Activated T-cell treated with anti-CD3 and anti-CD28 coated beads for 24 hours (primary cell): Measurements from ENCODE around the gene NR5A2.

Experiments
- DNase-seq: peaks from one replicate; pipeline ENCODE4 v3.0.0-alpha.2; 2020; ENCODE audit warnings: low read depth

The NR5A2 gene

GRCh38 chr1:200206340-200206739 is 178.8 kb downstream of the NR5A2 start:
- no peak for DNase-seq

- DNase-seq: no peak
Measured at GRCh38 chr1:200206761-200207160, 179.3 kb downstream of the NR5A2 start.

DNA sequence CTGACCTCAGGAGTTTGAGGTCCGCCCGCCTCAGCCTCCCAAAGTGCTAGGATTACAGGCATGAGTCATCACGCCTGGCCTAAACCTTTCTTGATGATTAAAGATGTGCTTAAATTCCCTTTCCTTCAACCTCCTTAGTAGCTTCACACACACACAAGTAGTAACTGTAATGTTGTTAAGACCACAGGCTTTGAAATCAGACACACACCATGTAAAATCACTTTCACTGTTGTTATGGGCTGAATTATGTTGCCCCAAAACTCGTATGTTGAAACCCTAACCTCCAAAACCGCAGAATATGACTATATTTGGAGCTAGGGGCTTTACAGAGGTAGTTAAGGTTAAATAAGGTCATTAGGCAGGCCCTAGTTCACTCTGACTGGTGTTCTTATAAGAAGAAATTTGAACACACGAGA is 180.2 kb downstream of the NR5A2 start:
- DNase-seq: no peak

DNA sequence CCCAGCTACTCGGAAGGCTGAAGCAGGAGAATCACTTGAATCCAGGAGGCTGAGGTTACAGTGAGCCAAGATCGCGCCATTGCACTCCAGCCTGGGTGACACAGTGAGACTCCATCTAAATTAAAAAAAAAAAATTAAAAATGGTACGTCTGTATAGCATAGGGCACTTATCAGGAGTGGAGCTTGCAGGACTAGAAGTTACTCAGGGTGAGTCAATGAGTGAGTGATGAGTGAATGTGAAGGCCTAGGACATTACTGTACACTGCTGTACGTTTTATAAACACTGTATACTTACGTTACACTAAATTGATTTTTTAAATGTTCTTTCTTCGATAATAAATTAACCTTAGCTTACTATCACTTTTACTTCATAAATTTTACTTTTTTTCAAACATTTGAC is 183.6 kb downstream of the NR5A2 start:
- DNase-seq: no peak

DNA sequence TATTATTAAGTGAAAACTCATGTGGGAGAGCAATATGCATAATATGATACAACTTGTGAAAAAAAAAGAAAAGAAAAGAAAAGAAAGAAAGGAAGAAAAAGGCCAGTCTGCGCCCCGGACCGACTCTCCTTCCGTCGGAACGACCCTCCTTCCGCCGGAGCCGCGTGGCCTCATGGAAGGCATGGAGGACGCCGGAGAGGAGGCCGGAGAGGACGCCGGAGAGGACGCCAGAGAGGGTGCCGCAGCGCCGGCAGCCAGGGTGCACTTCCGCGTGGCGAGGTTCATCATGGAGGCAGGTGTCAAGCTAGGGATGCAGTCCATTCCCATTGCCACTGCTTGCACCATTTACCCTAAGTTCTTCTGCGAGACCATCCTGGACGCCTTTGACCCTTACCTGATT is 185.9 kb downstream of the NR5A2 start:
- no peak for DNase-seq

GRCh38 chr1:200213921-200214320 is 186.4 kb downstream of the NR5A2 start:
- no peak for DNase-seq

DNA sequence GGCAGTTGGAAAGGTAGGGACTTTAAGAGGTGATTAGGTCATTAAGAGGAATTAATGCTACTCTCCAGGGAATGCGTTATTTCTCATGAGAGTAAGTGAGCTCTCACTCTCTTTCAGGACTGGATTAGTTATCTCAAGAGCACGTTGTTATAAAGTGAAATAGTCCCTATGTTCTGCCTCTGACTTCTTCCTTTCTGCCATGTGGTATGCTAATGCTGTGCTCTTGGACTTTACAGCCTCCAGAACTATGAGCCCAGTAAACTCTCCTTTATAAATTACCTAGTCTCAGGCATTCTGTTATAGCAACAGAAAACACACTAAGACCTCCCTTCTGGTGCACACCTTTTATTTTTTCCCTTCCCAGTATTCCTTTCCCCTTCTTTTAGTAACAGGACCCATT is 187.8 kb downstream of the NR5A2 start:
- DNase-seq: no peak

DNA sequence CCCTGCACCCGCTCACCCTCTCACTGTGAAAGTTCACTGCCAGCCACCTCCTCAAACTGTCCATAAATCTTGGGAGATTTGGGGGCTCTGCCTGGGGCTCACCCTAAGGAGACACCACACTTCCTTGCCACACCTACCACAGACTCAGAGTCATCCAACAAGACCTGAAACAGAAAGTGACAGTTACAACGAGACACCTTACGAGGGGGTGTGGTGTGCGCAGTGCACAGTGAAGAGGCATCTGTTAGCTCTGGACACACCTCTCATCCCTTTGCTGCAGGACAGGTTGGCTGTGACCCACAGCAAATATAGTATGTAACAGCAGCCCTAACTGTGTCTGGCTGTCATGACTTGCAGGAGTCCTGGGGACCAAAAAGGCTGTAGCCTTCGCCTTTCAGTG is 190.2 kb downstream of the NR5A2 start:
- no peak for DNase-seq

DNA sequence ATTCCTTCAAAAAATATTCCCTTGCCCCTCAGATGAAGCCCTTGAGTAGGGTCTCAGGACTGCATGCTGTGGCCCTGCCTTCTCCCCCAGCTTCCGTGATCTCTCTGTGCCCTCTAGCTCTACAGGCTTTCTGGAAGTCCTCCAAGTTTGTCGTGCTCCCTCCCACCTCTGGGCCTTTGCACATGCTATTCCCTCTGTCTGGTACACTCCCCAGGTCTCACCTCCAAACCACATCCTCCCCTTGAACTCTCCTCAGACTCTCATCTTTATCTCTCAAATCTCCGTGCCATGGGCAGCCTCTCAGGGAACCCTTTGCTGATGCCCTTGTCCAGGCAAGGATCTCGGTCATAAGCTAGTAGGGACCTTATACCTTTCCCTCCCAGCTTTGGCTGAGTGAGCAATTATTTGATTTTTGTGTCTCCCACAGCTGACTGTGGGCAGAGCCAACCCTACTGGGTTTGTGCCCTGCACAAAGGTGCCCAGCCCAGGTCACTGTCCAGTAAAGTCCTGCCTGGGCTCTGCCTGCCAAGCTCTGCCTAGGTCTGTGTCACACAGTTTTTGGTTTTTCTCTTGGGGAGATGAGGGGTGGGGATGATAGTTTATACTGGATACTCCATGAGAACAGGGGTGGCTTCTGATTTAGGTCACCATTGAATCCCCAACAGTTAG is 194.2 kb downstream of the NR5A2 start:
- no peak for DNase-seq

DNA sequence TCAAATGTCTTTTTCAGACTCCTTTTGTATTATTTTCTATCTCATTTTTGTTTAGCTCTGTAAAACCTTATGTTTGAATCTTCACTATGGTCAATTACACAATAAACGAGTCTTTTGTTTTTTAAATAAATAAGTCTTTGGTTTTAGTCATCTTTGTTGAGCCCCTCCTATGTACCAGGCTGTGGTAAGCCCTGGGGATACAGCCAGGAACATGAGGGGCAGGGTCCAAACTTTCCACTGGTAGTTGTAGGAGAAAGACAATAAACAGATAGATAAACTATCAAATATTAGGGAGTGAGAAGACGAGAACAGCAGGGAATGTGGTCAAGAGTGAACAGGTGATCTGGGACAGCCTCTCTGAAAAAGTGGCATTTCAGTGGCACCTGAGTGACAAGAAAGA is 195.7 kb downstream of the NR5A2 start:
- no peak for DNase-seq

DNA sequence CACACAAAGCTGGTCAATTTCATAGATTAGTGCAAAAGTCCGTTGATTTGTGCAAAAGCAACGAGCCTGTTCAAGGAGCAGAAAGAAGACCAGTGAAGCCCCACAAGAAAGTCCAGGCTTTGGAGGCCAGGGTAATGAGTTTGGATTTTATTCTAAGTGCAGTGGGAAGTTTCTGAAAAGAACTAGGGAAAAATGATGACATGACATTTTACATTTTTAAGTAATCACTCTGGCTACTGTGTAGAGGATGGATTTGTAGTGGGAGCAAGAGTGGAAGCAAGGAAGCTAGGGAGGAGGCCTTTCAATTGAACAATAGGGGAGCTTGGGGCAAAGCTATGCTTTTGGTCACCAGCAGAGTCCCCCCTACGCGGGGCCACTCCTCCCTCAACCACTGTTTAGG is 196.1 kb downstream of the NR5A2 start:
- DNase-seq: no peak

DNA sequence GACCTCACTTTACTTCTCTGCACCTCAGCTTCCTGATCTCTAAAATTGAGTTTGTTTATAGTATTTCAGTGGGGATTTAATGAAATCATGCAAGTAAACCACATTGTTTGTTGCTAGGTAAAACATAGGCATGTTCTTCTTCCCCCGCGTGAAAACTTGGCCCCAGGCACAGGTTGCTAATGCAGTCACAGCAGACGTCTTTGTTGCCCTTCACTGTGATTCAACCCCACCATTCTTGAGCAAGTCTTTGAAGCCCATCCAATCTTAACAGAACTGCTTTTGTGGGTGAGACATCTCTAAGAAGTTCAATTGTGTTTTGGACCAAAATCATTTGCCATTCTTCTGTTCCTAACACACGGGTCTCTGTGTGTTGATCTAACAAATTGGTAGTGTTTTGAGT is 196.8 kb downstream of the NR5A2 start:
- no peak for DNase-seq

DNA sequence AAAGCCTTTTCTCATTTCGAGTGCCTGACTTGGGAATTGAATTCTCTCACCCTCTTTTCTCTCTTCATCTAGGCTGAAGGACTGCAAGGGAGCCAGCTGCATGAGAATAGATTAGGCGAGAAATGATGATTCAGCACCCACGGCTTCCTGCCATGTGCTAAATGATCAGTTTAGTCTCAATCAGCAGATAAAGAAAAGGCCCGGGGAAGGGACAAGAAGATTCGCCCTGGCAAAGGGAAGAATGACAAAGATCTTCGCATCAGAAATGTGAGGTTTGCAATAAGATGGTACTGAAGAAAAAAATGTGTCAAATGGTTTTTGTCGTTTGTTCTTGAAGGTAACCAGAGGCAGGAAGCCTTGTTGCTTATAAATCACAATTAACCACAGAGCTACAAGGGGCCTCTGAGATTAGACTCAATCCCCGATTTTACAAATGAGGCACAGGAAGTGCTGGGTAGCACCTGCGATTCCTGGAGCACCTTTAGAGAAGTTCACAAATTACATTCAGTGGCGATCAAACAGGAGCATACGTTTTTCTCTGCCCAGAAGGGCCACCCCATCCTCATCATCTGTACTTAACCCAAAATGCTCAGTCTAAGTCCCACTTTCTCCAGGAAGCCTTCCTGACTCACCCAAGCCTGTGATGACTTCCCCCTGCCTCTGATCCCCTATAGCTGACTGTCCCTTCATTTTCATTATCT is 198.9 kb downstream of the NR5A2 start:
- peak; percentile 11 for DNase-seq

DNA sequence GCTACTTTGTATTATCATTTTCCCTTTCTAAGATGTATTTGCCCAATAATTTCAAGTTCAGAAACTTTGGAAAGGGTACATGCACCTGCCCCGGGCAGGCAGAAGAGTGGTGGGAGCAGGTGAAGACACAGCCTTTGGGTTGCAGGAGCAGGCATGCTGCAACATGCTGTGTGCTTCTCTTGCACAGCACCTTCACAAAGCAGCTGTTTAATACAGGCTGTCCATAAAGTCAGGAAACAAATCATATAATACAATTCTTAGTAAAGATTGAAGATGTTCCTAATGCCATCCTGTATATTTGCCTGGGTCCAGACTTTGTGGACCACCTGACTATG is 199.4 kb downstream of the NR5A2 start:
- DNase-seq: no peak
